Liver (tissue), 2 donors: Measurements from ENCODE around the gene PEX3.

Experiments used
- CTCF ChIP-seq: fragments of 150-350 bp; IDR thresholded peaks from 2 replicates; pipeline ENCODE4 v1.5.1; 2017; ENCODE audit warnings: improper control_type of control experiment, low read depth, low read length; ENCODE audit not compliant: missing input control
- ZBTB33 ChIP-seq: IDR thresholded peaks from 2 replicates; pipeline ENCODE4 v1.6.1; 2016; ENCODE audit warnings: antibody characterized with exemption
- donor health status: healthy.

GRCh38 chr6:143401636-143402370, 48.8 kb upstream of the PEX3 start:
- TF ChIP-seq CTCF (no peak), ZBTB33 (no peak)
